ENCODE data around the gene APOL1. TPM values are rescaled to one million over a fixed set of nuclear protein-coding genes. Genes with fewer than 3 reads are reported as not detected.
A peak's percentile ranks its signal among the peaks of the same experiment; 100 is the strongest.

Gene APOL1
- total RNA-seq, 6 donors from 2014 or later = 31.9 to 90.5 (median 52.0) TPM

DNA sequence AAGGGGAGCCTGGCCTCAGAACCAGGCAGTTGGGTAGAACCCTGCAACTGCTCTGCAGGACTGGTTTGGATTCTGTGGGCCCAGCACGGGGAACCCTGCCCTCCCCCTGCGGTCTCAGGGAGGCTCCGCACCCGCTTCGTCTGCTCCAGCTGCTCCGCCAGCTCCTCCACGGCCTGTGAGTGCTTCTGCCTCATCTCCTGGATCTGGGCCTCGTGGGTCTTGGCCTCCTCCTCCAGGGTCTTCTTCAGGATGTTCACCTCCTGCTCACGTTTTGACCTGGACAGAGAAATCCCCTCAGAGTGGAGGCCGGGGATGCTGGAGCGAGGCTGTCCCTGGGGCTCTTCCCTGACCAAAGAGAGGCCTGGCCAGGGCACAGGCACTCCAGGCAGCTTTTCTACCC lies 41.9 kb downstream of the APOL1 start:
- H3K36me3 ChIP-seq = peaks cover 82 to 95% (median 85%) of the 10 kb centered on the region in 4 donors
- TF ChIP-seq POLR2AphosphoS5 (IDR thresholded peaks at IDR 0.05) (no peak), POLR2A (IDR thresholded peaks at IDR 0.05) (no peak), EP300 (IDR thresholded peaks at IDR 0.05) (no peak)
- TF ChIP-seq, protein P1, sequence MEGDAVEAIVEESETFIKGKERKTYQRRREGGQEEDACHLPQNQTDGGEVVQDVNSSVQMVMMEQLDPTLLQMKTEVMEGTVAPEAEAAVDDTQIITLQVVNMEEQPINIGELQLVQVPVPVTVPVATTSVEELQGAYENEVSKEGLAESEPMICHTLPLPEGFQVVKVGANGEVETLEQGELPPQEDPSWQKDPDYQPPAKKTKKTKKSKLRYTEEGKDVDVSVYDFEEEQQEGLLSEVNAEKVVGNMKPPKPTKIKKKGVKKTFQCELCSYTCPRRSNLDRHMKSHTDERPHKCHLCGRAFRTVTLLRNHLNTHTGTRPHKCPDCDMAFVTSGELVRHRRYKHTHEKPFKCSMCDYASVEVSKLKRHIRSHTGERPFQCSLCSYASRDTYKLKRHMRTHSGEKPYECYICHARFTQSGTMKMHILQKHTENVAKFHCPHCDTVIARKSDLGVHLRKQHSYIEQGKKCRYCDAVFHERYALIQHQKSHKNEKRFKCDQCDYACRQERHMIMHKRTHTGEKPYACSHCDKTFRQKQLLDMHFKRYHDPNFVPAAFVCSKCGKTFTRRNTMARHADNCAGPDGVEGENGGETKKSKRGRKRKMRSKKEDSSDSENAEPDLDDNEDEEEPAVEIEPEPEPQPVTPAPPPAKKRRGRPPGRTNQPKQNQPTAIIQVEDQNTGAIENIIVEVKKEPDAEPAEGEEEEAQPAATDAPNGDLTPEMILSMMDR (IDR thresholded peaks at IDR 0.05) = no peak
- ATAC-seq (ENCODE audit: low FRiP score in 2 of 2) (no peak), DNase-seq (no peak)
- no peaks in the 10 kb centered on the region for H3K27me3 ChIP-seq
- H3K27ac ChIP-seq = no peak overlapping the region
- no peaks in the 10 kb centered on the region for H3K9me3 ChIP-seq
- no peak overlapping the region for H3K4me3 ChIP-seq
- H3K4me1 ChIP-seq = peaks cover 0 to 6% (median 1%) of the 10 kb centered on the region in 4 donors
- 90 to 94% methylated on average over 9 to 11 of the region's 11 CpGs for WGBS, 2 donors

DNA sequence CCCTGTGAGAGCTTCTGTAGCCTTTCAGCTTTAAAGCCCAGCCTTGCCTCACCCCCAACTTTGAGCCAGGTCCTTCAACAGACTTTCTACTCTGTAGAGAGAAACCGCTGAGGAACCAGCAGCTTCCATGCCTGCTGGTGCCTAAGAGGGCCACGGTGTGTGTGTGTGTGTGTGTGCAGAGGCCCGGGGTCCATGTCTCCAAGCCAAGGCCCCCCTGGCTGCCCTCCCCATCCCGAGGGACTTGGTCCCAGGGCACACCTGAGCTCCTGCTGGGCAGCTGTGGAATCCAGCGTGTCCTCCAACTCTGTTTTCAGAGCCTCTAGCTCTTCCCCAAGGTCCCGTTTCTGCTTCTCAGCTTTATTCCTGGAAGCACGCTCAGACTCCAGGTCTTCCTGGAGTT lies 42.3 kb downstream of the APOL1 start:
- Histone ChIP-seq H3K9me3 (no peaks in the 10 kb centered on the region), H3K36me3 (peaks cover 85 to 95% (median 88%) of the 10 kb centered on the region in 4 donors), H3K4me3 (no peak overlapping the region), H3K27me3 (no peaks in the 10 kb centered on the region), H3K4me1 (peaks cover 0 to 4% (median 0%) of the 10 kb centered on the region in 4 donors), H3K27ac (no peak overlapping the region)
- DNase-seq = no peak
- WGBS, 2 donors = 92 to 96% methylated on average over 3 to 7 of the region's 7 CpGs
- no peak for ATAC-seq (ENCODE audit: low FRiP score in 2 of 2)
- TF ChIP-seq POLR2A (IDR thresholded peaks at IDR 0.05) (no peak), EP300 (IDR thresholded peaks at IDR 0.05) (no peak), POLR2AphosphoS5 (IDR thresholded peaks at IDR 0.05) (no peak)
- TF ChIP-seq, protein P1 (IDR thresholded peaks at IDR 0.05) = no peak

DNA sequence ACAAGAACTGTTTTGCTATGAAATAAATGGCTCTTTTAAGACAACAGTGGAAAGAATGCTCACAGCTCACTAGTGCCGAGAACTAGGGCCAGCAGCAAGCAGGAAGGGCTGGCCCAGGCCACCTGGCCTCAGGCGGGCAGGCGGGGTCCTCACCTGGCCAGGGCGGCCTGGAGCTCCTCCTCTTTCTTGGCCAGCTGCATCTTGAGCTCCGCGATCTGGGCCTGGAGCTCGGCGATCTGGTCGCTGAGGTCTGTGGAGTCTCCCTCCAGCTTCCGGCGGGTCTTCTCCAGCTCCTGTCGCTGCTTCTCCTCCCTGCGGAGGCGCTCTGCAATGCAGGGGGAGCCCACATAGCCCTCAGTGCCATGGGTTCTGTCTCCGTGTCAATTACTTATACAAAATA lies 43.8 kb downstream of the APOL1 start:
- WGBS, 2 donors = 94% methylated on average over 12 to 14 of the region's 15 CpGs
- H3K27ac ChIP-seq = no peak overlapping the region
- H3K36me3 ChIP-seq = peaks cover 97 to 100% (median 100%) of the 10 kb centered on the region in 4 donors
- no peaks in the 10 kb centered on the region for H3K9me3 ChIP-seq
- H3K27me3 ChIP-seq = no peaks in the 10 kb centered on the region
- peaks cover 0 to 5% (median 1%) of the 10 kb centered on the region in 4 donors for H3K4me1 ChIP-seq
- H3K4me3 ChIP-seq = no peak overlapping the region
- ATAC-seq (ENCODE audit: low FRiP score in 2 of 2) (no peak), DNase-seq (no peak)
- TF ChIP-seq EP300 (IDR thresholded peaks at IDR 0.05) (no peak), POLR2A (IDR thresholded peaks at IDR 0.05) (no peak), POLR2AphosphoS5 (IDR thresholded peaks at IDR 0.05) (no peak)
- TF ChIP-seq, protein P1 (IDR thresholded peaks at IDR 0.05) = no peak

DNA sequence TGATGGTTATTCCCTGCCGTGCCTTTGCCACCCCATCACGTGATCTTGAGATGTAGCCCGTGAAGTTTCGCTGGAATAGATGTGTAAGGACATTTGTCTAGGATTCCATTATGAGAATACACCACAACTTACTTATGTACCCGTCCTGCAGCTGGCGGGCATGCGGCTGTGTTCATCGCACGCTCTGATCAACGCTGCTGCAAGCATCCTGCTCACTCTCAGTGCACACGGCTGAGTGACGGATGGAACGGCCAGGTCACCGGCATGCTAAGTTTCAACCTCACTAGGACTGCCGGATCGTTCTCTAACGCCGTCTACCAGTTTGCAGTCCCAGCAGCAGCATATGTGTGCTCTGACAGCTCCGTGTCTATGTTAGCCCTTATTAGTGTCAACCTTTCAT lies 44.6 kb downstream of the APOL1 start:
- Histone ChIP-seq H3K9me3 (no peaks in the 10 kb centered on the region), H3K36me3 (peaks cover 96 to 100% (median 100%) of the 10 kb centered on the region in 4 donors), H3K27ac (no peak overlapping the region), H3K27me3 (no peaks in the 10 kb centered on the region), H3K4me1 (peaks cover 0 to 6% (median 0%) of the 10 kb centered on the region in 4 donors), H3K4me3 (no peak overlapping the region)
- ATAC-seq (ENCODE audit: low FRiP score in 2 of 2) (no peak), DNase-seq (no peak)
- 88 to 90% methylated on average over 19 of the region's 19 CpGs for WGBS, 2 donors
- TF ChIP-seq, protein P1 (IDR thresholded peaks at IDR 0.05) = no peak
- no peak for TF ChIP-seq POLR2A (IDR thresholded peaks at IDR 0.05)
- TF ChIP-seq EP300 (IDR thresholded peaks at IDR 0.05) = no peak
- TF ChIP-seq POLR2AphosphoS5 (IDR thresholded peaks at IDR 0.05) = peak in 1 of 2 donors; percentile 10

DNA sequence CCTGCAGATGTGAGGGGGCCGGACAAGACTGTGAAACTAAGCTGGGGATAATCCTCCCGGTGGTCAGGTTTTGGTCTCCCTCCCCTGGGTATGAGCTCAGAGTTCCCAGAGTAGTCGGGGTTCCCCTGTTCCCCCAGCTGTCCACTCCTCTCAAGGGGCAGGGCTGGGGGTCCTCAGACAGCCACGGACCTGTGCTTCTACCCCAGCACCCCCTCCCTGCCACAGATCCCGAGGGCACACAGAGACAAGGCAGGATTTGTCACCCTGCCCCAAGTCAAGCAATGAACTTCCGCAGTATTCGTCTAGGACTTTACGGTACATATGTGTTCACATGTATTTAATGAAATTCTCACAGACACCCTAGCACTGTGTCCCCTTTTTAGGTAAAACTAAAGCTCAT lies 45.2 kb downstream of the APOL1 start:
- no peak for TF ChIP-seq POLR2AphosphoS5 (IDR thresholded peaks at IDR 0.05)
- no peak for TF ChIP-seq POLR2A (IDR thresholded peaks at IDR 0.05)
- no peak for TF ChIP-seq EP300 (IDR thresholded peaks at IDR 0.05)
- TF ChIP-seq, protein P1 (IDR thresholded peaks at IDR 0.05) = no peak
- ATAC-seq (ENCODE audit: low FRiP score in 2 of 2) (no peak), DNase-seq (no peak)
- Histone ChIP-seq H3K4me1 (peaks cover 0 to 6% (median 0%) of the 10 kb centered on the region in 4 donors), H3K4me3 (no peak overlapping the region), H3K27ac (no peak overlapping the region), H3K27me3 (no peaks in the 10 kb centered on the region), H3K36me3 (peaks cover 94 to 100% (median 100%) of the 10 kb centered on the region in 4 donors), H3K9me3 (no peaks in the 10 kb centered on the region)
- 91 to 94% methylated on average over 7 to 8 of the region's 8 CpGs for WGBS, 2 donors

All from upper lobe of left lung (tissue), 6 donors.